Mesendoderm (in vitro differentiated cells): ENCODE measurements around the gene NME7.

ENCODE experiments used
- DNase-seq: peaks from one replicate; pipeline ENCODE4 v3.0.0; 2013
- H2AK5ac ChIP-seq: 2 replicates; pipeline ENCODE4 v1.6.1; 2013; ENCODE audit warnings: low read length, inconsistent platforms
- H2BK120ac ChIP-seq: 2 replicates; pipeline ENCODE4 v1.6.1; 2013; ENCODE audit warnings: low read depth, mild to moderate bottlenecking, low read length, moderate library complexity, mixed read lengths
- H2BK15ac ChIP-seq: replicated peaks from 2 replicates; pipeline ENCODE4 v1.6.1; 2013; ENCODE audit warnings: low read depth, mild to moderate bottlenecking, moderate library complexity
- H2BK5ac ChIP-seq: 2 replicates; pipeline ENCODE4 v1.6.1; 2013; ENCODE audit warnings: low read length, inconsistent platforms
- H3K18ac ChIP-seq: 2 replicates; pipeline ENCODE4 v1.6.1; 2013; ENCODE audit warnings: mild to moderate bottlenecking, low read length, mixed read lengths
- H3K23ac ChIP-seq: one replicate; pipeline ENCODE4 v1.6.1; 2013; ENCODE audit warnings: low read length
- H3K27ac ChIP-seq: 2 replicates; pipeline ENCODE4 v1.5.1; 2013; ENCODE audit warnings: low read depth, mild to moderate bottlenecking, inconsistent platforms, low read length, moderate library complexity
- H3K27me3 ChIP-seq: 2 replicates; pipeline ENCODE4 v1.6.1; 2013; ENCODE audit warnings: low read length, control low read depth, mild to moderate bottlenecking, inconsistent platforms; ENCODE audit not compliant: insufficient read depth, poor library complexity
- H3K36me3 ChIP-seq: 2 replicates; pipeline ENCODE4 v1.6.1; 2013; ENCODE audit warnings: low read length, inconsistent platforms; ENCODE audit not compliant: control insufficient read depth, insufficient read depth
- H3K4ac ChIP-seq: one replicate; pipeline ENCODE4 v1.6.1; 2013; ENCODE audit warnings: low read depth, mild to moderate bottlenecking, low read length, moderate library complexity
- H3K4me1 ChIP-seq: 2 replicates; pipeline ENCODE4 v1.6.1; 2013; ENCODE audit warnings: low read depth, low read length, inconsistent platforms; ENCODE audit not compliant: control insufficient read depth
- H3K4me2 ChIP-seq: 2 replicates; pipeline ENCODE4 v1.6.1; 2013; ENCODE audit warnings: low read length
- H3K4me3 ChIP-seq: 2 replicates; pipeline ENCODE4 v1.5.1; 2013; ENCODE audit warnings: mild to moderate bottlenecking, low read length
- H3K56ac ChIP-seq: one replicate; pipeline ENCODE4 v1.6.1; 2013; ENCODE audit warnings: low read length
- H3K79me1 ChIP-seq: 2 replicates; pipeline ENCODE4 v1.6.1; 2013; ENCODE audit warnings: low read length, inconsistent platforms
- H3K79me2 ChIP-seq: 2 replicates; pipeline ENCODE4 v1.6.1; 2013; ENCODE audit warnings: mild to moderate bottlenecking, low read length; ENCODE audit not compliant: control insufficient read depth, insufficient read depth
- H3K9ac ChIP-seq: 2 replicates; pipeline ENCODE4 v1.6.1; 2013; ENCODE audit warnings: low read length, inconsistent platforms
- H4K5ac ChIP-seq: one replicate; pipeline ENCODE4 v1.6.1; 2013; ENCODE audit warnings: low read length
- H4K8ac ChIP-seq: one replicate; pipeline ENCODE4 v1.6.1; 2013; ENCODE audit warnings: low read depth, mild to moderate bottlenecking, control low read depth, low read length, moderate library complexity
- WGBS: extraction: QIAGEN DNeasy Blood & Tissue Kit; methylation state at CpG from one replicate; pipeline ENCODE4 v1.1.7; 2013; ENCODE audit warnings: low lambda C conversion rate, missing lambda C conversion rate; ENCODE audit not compliant: insufficient coverage; ENCODE audit errors: extremely low coverage; 5-methylcytosine and 5-hydroxymethylcytosine counted together

Gene NME7

DNA sequence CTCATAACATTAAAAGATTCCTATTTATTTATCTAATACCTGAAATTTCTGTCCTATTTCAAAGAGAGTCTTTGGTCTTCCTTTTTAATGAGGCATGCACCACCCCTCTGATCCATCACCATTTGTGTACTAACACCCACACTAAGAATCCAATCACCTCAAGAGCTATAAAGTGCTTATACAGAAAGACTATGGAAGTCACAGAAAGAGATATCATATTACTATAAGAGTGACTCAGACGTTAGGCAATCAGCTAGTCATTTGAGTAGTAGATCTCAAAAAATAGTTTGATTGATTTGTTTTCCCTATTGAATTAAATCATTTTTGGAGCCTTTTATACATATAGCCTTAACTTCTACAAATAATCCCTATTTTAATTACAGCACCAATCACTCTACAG, 46.1 kb downstream of the NME7 start:
- Histone ChIP-seq H3K79me1 (no peaks in the 10 kb centered on the region), H3K4me2 (no peak overlapping the region), H3K27me3 (no peaks in the 10 kb centered on the region), H3K23ac (no peak overlapping the region), H3K18ac (no peak overlapping the region), H2BK15ac (no peak overlapping the region), H3K79me2 (no peaks in the 10 kb centered on the region), H3K4me1 (no peaks in the 10 kb centered on the region), H3K27ac (no peak overlapping the region), H2BK5ac (no peak overlapping the region), H4K8ac (no peak overlapping the region), H3K36me3 (no peaks in the 10 kb centered on the region), H3K4me3 (no peak overlapping the region), H3K4ac (no peak overlapping the region), H4K5ac (no peak overlapping the region), H3K56ac (no peak overlapping the region), H2BK120ac (no peak overlapping the region), H2AK5ac (no peak overlapping the region), H3K9ac (no peak overlapping the region)
- no CpG with 5 or more reads among the region's 1 CpG for WGBS
- DNase-seq: no peak

GRCh38 chr1:169318536-169319244, 48.9 kb downstream of the NME7 start:
- Histone ChIP-seq H2BK15ac (no peak overlapping the region), H3K79me2 (no peaks in the 10 kb centered on the region), H3K27ac (no peak overlapping the region), H3K56ac (no peak overlapping the region), H3K9ac (no peak overlapping the region), H3K4me3 (no peak overlapping the region), H3K23ac (no peak overlapping the region), H3K4ac (no peak overlapping the region), H3K4me2 (no peak overlapping the region), H4K8ac (no peak overlapping the region), H3K18ac (no peak overlapping the region), H3K4me1 (no peaks in the 10 kb centered on the region), H4K5ac (no peak overlapping the region), H2AK5ac (no peak overlapping the region), H3K27me3 (no peaks in the 10 kb centered on the region), H2BK5ac (no peak overlapping the region), H3K36me3 (no peaks in the 10 kb centered on the region), H3K79me1 (no peaks in the 10 kb centered on the region), H2BK120ac (no peak overlapping the region)
- no peak for DNase-seq
- no CpG with 5 or more reads among the region's 3 CpGs for WGBS

GRCh38 chr1:169316556-169316955, 51.0 kb downstream of the NME7 start:
- Histone ChIP-seq H3K4me2 (no peak overlapping the region), H3K79me1 (no peaks in the 10 kb centered on the region), H3K36me3 (no peaks in the 10 kb centered on the region), H3K4ac (no peak overlapping the region), H3K4me3 (no peak overlapping the region), H2BK5ac (no peak overlapping the region), H3K18ac (no peak overlapping the region), H3K56ac (no peak overlapping the region), H3K27me3 (no peaks in the 10 kb centered on the region), H3K9ac (no peak overlapping the region), H3K4me1 (peaks cover 2% of the 10 kb centered on the region), H2AK5ac (no peak overlapping the region), H4K5ac (no peak overlapping the region), H2BK120ac (no peak overlapping the region), H2BK15ac (no peak overlapping the region), H3K79me2 (no peaks in the 10 kb centered on the region), H3K23ac (no peak overlapping the region), H4K8ac (no peak overlapping the region), H3K27ac (no peak overlapping the region)
- DNase-seq: peak; percentile 66

DNA sequence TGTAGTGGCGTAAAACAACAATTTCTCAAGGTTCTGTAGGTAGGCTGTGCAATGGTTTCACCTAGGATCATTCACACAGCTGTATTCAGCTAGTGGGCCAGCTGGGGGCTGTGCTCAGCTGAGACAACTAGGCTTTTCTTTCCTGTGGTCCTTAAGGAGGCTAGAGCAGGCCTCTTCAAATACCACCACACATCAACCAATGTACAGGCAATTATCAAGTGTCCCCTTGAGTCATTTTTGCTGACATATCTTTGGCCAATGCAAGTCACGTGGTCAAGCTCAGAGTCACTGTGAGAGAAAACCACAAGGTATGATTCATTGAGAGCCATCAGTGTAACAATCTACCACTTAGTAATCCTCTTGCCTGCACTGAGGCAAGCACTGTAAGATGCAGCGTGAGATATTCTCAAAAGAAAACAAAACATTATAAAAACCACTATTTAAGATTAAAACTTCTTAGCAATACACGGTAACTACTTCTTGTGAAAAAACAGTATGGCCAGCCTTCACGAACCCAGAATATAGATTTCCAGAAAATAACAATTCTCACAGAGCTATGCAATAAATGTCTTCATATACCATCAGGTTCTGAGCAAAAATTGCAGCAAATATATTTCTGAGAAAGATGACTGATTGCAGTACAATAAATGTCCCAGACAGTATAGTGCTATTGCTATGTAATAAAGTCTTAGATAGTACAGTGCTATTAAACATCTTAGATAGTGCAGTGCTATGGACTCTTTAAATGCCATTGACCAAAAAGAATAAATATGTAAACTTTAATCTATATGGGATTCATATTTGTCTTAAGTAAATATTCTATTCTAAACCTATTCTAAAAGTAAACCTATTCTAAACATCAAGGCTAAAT, 55.3 kb downstream of the NME7 start:
- Histone ChIP-seq H3K36me3 (no peaks in the 10 kb centered on the region), H3K79me2 (no peaks in the 10 kb centered on the region), H4K5ac (no peak overlapping the region), H4K8ac (no peak overlapping the region), H3K4me2 (no peak overlapping the region), H3K27me3 (no peaks in the 10 kb centered on the region), H3K4me1 (peaks cover 2% of the 10 kb centered on the region), H3K23ac (no peak overlapping the region), H2BK5ac (no peak overlapping the region), H3K9ac (no peak overlapping the region), H3K27ac (no peak overlapping the region), H3K56ac (no peak overlapping the region), H2BK15ac (no peak overlapping the region), H2BK120ac (no peak overlapping the region), H3K4me3 (no peak overlapping the region), H3K79me1 (no peaks in the 10 kb centered on the region), H3K4ac (no peak overlapping the region), H3K18ac (no peak overlapping the region), H2AK5ac (no peak overlapping the region)
- DNase-seq: peak; percentile 61
- WGBS: no CpG with 5 or more reads among the region's 5 CpGs

- H3K4me3 ChIP-seq: no peak overlapping the region
- no peak overlapping the region for H2BK5ac ChIP-seq
- H3K9ac ChIP-seq: no peak overlapping the region
- H3K27me3 ChIP-seq: no peaks in the 10 kb centered on the region
- H3K56ac ChIP-seq: no peak overlapping the region
- no peak overlapping the region for H2BK120ac ChIP-seq
- H3K79me1 ChIP-seq: no peaks in the 10 kb centered on the region
- H3K4me1 ChIP-seq: peaks cover 2% of the 10 kb centered on the region
- no peaks in the 10 kb centered on the region for H3K36me3 ChIP-seq
- H3K4ac ChIP-seq: no peak overlapping the region
- H4K8ac ChIP-seq: no peak overlapping the region
- no peak overlapping the region for H3K23ac ChIP-seq
- H2BK15ac ChIP-seq: no peak overlapping the region
- no peak overlapping the region for H3K18ac ChIP-seq
- no CpG with 5 or more reads among the region's 7 CpGs for WGBS
- no peak overlapping the region for H4K5ac ChIP-seq
- H3K79me2 ChIP-seq: no peaks in the 10 kb centered on the region
- DNase-seq: no peak
- H3K27ac ChIP-seq: no peak overlapping the region
- no peak overlapping the region for H3K4me2 ChIP-seq
- H2AK5ac ChIP-seq: no peak overlapping the region
These were observed 58.1 kb downstream of the NME7 start for GRCh38 chr1:169309178-169310166.
